Activated CD4-positive, alpha-beta T cell treated with anti-CD3 and anti-CD28 coated beads, Interleukin-2, Interleukin-6, amounts not matched to agents 100 ng/mL and 50 ng/mL, durations not matched to agents 16 hours and 8 hours (primary cell): Measurements from ENCODE around the gene ESYT3.
"Not testable (repeated sequence)": the region's sequence is repeated elsewhere in the genome, so short reads cannot be mapped to it uniquely, and the experiment has no call there.

ENCODE experiments used
- DNase-seq: peaks from one replicate; pipeline ENCODE4 v3.0.0-alpha.2; 2020

Gene ESYT3

GRCh38 chr3:138412821-138413551, 21.4 kb upstream of the ESYT3 start:
- no peak for DNase-seq

- DNase-seq: not testable (repeated sequence)
These were observed 18.2 kb upstream of the ESYT3 start for GRCh38 chr3:138416236-138416635.

- peak; percentile 78 for DNase-seq
These were observed 16.8 kb upstream of the ESYT3 start for GRCh38 chr3:138417559-138417982.

- no peak for DNase-seq
These were observed 15.7 kb upstream of the ESYT3 start for GRCh38 chr3:138418601-138419206.

- DNase-seq: no peak
These were observed 11.1 kb upstream of the ESYT3 start for GRCh38 chr3:138423316-138423715.

GRCh38 chr3:138424323-138424722, 10.1 kb upstream of the ESYT3 start:
- DNase-seq: no peak

GRCh38 chr3:138426211-138426610, 8.2 kb upstream of the ESYT3 start:
- no peak for DNase-seq

- DNase-seq: not testable (repeated sequence)
These were observed 7.7 kb upstream of the ESYT3 start for GRCh38 chr3:138426754-138427153.

- DNase-seq: no peak
These were observed 4.8 kb upstream of the ESYT3 start for GRCh38 chr3:138429665-138430064.

- DNase-seq: no peak
These were observed 1.7 kb upstream of the ESYT3 start for GRCh38 chr3:138432576-138433240.

GRCh38 chr3:138433892-138434275, 532 bp upstream of the ESYT3 start:
- no peak for DNase-seq

GRCh38 chr3:138434875-138435772, 708 bp downstream of the ESYT3 start:
- no peak for DNase-seq

- DNase-seq: no peak
These were observed 1.4 kb downstream of the ESYT3 start for GRCh38 chr3:138435840-138436239.

GRCh38 chr3:138437281-138437680, 2.9 kb downstream of the ESYT3 start:
- DNase-seq: no peak

- no peak for DNase-seq
These were observed 4.5 kb downstream of the ESYT3 start for GRCh38 chr3:138438896-138439295.

GRCh38 chr3:138439646-138440045, 5.2 kb downstream of the ESYT3 start:
- no peak for DNase-seq

GRCh38 chr3:138440121-138440521, 5.7 kb downstream of the ESYT3 start:
- DNase-seq: no peak

- no peak for DNase-seq
These were observed 6.2 kb downstream of the ESYT3 start for GRCh38 chr3:138440596-138440995.

- DNase-seq: no peak
These were observed 6.8 kb downstream of the ESYT3 start for GRCh38 chr3:138441256-138441655.

- no peak for DNase-seq
These were observed 7.3 kb downstream of the ESYT3 start for GRCh38 chr3:138441742-138442141.

- no peak for DNase-seq
These were observed 8.0 kb downstream of the ESYT3 start for GRCh38 chr3:138442433-138442832.

GRCh38 chr3:138443091-138443490, 8.7 kb downstream of the ESYT3 start:
- no peak for DNase-seq
